ENCODE results near the gene CAPN15.
A peak's percentile ranks its signal among the peaks of the same experiment; 100 is the strongest.
"Not testable (repeated sequence)": the region's sequence is repeated elsewhere in the genome, so short reads cannot be mapped to it uniquely, and the experiment has no call there.

Gene CAPN15

DNA sequence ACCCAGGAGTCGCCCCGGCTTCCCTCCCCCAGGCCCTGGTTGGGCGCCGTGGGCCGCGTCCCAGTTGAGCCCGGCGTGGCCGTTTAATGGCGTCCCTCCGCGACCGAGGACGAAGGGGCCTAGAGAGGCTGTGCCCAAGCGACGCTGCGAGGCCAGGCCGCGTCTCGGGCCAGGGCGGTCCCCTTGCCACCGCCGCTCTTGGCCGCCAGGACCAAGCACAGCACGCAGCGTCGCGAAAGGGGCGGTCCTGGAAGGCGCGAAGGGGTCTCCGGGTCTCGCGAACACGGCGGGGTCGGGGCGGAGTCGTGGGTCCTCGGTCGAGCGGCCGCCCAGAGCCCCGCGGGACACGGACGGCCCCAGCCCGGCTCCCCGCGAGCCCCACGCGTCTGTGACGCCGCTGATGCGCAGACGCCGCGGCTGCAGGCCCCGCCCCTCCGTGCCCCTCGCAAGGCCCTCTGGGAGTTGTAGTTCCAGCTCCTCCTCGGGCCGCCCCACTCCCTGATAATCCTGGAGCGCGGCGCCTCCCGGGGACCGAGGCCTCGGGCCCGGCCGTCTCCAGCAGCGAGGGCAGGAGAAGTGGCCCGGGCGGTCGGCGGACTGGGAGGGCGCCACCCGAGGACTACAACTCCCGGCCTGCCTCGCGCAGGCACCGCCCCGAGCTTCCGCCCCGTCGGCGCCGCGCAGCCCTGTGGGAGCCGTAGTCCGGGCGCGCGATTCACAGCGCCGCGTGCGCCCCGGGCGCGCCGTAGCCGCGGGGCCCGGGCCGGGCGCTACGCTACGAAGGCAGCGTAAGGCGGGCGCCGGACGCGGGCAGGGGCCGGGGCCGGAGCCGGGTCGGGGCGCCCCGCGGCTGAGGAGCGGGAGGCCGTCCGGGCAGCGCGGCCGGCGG, at the start of gene CAPN15:
Gene CAPN15, plus strand, starts transcription at position 698 of the 889 bp plus-strand sequence. CDS start 19,127 bp downstream, outside the sequence.
- H3K4me3 ChIP-seq (ENCODE audit: low read length) = peak within 1 kb of the TSS; percentile 80
- TF ChIP-seq, protein P1, sequence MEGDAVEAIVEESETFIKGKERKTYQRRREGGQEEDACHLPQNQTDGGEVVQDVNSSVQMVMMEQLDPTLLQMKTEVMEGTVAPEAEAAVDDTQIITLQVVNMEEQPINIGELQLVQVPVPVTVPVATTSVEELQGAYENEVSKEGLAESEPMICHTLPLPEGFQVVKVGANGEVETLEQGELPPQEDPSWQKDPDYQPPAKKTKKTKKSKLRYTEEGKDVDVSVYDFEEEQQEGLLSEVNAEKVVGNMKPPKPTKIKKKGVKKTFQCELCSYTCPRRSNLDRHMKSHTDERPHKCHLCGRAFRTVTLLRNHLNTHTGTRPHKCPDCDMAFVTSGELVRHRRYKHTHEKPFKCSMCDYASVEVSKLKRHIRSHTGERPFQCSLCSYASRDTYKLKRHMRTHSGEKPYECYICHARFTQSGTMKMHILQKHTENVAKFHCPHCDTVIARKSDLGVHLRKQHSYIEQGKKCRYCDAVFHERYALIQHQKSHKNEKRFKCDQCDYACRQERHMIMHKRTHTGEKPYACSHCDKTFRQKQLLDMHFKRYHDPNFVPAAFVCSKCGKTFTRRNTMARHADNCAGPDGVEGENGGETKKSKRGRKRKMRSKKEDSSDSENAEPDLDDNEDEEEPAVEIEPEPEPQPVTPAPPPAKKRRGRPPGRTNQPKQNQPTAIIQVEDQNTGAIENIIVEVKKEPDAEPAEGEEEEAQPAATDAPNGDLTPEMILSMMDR (conservative IDR thresholded peaks at IDR 0.05; ENCODE audit: low read length) = no peak
- peak; percentile 83 for DNase-seq (ENCODE audit: low read depth)

GRCh38 chr16:478287-478686, 49.2 kb upstream of the CAPN15 start:
- DNase-seq (ENCODE audit: low read depth); H3K4me3 ChIP-seq (ENCODE audit: low read length): not testable (repeated sequence)

DNA sequence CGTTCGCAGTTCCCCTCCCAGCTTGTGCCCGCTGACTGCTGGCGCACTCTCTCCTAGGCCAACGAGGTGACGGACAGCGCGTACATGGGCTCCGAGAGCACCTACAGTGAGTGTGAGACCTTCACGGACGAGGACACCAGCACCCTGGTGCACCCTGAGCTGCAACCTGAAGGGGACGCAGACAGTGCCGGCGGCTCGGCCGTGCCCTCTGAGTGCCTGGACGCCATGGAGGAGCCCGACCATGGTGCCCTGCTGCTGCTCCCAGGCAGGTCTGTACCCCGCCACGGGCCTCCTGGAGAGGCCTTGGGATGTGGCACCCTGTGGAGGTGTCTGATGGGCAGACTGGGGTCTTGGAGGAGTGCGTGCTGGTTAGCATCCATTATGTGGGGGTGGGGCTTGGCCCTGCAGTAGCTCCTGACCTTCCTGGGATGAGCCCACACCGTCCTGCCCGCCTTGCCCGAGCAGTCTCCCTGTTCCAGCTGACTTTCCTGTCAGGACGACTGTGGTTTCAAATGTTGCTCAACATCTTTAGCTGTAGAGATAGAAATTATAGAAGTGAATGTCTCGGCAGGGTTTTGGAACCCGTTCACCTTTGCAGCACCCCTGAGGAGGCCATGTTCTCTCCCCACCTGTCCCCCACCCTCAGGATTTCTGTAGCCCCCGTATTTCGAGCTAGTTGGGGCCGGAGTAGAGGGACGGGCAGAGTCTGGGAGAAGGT, 44.9 kb upstream of the CAPN15 start:
- TF ChIP-seq, protein P1 (conservative IDR thresholded peaks at IDR 0.05; ENCODE audit: low read length) = no peak
- no peak for DNase-seq (ENCODE audit: low read depth)
- no peak overlapping the region for H3K4me3 ChIP-seq (ENCODE audit: low read length)

GRCh38 chr16:483341-484075, 44.0 kb upstream of the CAPN15 start:
- TF ChIP-seq, protein P1 (conservative IDR thresholded peaks at IDR 0.05; ENCODE audit: low read length) = no peak
- DNase-seq (ENCODE audit: low read depth) = no peak
- H3K4me3 ChIP-seq (ENCODE audit: low read length) = no peak overlapping the region

GRCh38 chr16:489606-490005, 37.9 kb upstream of the CAPN15 start:
- DNase-seq (ENCODE audit: low read depth) = no peak
- no peak overlapping the region for H3K4me3 ChIP-seq (ENCODE audit: low read length)
- TF ChIP-seq, protein P1 (conservative IDR thresholded peaks at IDR 0.05; ENCODE audit: low read length) = no peak

DNA sequence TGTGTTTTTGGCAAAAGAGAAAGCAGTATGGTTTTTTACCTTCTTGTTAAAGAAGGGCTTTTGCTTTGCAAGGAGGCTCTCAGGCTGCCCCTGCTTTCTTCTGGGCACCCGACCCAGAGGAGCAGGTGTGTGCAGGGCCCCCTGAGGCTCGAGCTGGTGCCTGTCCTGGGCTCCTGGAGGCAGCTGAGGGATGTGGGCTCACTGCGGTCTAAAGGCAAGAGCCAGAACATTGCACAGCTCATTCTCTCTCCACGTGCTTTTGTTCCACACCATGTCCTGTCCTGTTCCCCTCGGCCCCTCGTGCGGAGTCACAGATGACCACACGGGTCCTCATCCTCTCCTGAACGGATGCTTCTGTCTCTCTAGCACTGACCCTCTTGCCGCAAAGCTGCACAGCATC, 36.7 kb upstream of the CAPN15 start:
- TF ChIP-seq, protein P1 (conservative IDR thresholded peaks at IDR 0.05; ENCODE audit: low read length) = no peak
- DNase-seq (ENCODE audit: low read depth) = no peak
- no peak overlapping the region for H3K4me3 ChIP-seq (ENCODE audit: low read length)

- TF ChIP-seq, protein P1 (conservative IDR thresholded peaks at IDR 0.05; ENCODE audit: low read length) = no peak
- no peak for DNase-seq (ENCODE audit: low read depth)
- H3K4me3 ChIP-seq (ENCODE audit: low read length) = no peak overlapping the region
These were observed 36.1 kb upstream of the CAPN15 start for GRCh38 chr16:491220-491919.
